PC-9 (cell line): ENCODE measurements around the gene TF.

ENCODE experiments used
- EZH2 ChIP-seq: fragments of 200-600 bp; sonication (generic); IDR thresholded peaks from 2 replicates; pipeline ENCODE4 v1.8.0; 2017; ENCODE audit warnings: antibody characterized with exemption, low read depth
- TF ChIP-seq, protein P1 (sequence below): fragments of 200-600 bp; sonication (generic); conservative IDR thresholded peaks from 2 replicates; pipeline ENCODE4 v1.6.1; 2017; ENCODE audit warnings: mixed run types, antibody characterized with exemption, mild to moderate bottlenecking, moderate library complexity

DNA sequence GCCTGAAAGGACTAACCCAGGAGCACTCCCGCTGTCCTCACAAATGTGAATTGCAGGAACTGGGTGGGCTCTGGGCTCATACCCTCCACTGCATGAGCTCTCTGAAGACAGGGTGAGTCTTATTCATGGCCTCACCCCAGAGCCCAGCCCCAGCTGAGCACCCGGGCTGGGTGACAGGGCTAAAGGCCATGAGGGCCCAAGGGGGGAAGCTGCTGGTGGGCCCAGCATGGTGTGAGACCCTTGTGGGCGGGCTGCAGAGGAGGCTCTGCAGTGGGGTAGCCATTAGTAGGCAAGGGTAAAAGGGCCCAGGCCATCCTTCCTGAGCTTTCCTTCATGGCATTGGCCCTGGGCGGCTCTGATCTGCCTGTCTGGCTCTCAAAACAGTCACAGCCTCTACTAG, 89.8 kb downstream of the TF start:
- TF ChIP-seq, protein P1, sequence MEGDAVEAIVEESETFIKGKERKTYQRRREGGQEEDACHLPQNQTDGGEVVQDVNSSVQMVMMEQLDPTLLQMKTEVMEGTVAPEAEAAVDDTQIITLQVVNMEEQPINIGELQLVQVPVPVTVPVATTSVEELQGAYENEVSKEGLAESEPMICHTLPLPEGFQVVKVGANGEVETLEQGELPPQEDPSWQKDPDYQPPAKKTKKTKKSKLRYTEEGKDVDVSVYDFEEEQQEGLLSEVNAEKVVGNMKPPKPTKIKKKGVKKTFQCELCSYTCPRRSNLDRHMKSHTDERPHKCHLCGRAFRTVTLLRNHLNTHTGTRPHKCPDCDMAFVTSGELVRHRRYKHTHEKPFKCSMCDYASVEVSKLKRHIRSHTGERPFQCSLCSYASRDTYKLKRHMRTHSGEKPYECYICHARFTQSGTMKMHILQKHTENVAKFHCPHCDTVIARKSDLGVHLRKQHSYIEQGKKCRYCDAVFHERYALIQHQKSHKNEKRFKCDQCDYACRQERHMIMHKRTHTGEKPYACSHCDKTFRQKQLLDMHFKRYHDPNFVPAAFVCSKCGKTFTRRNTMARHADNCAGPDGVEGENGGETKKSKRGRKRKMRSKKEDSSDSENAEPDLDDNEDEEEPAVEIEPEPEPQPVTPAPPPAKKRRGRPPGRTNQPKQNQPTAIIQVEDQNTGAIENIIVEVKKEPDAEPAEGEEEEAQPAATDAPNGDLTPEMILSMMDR: no peak
- no peak for TF ChIP-seq EZH2
